ENCODE measurements around the gene ADARB1.
"Not testable (repeated sequence)": the region's sequence is repeated elsewhere in the genome, so short reads cannot be mapped to it uniquely, and the experiment has no call there.

- TF ChIP-seq CTCF (conservative IDR thresholded peaks at IDR 0.05; ENCODE audit: low read depth, low read length); EZH2 (IDR thresholded peaks at IDR 0.05; ENCODE audit: borderline replicate concordance, low read depth, low read length, poor library complexity, severe bottlenecking): not testable (repeated sequence)
These were observed 45.7 kb upstream of the ADARB1 start for GRCh38 chr21:45028645-45029044.
